Astrocyte (in vitro differentiated cells and primary cell): ENCODE measurements around the gene GSTA1. TPM values are rescaled to one million over a fixed set of nuclear protein-coding genes. Genes with fewer than 3 reads are reported as not detected.
A peak's percentile ranks its signal among the peaks of the same experiment; 100 is the strongest.
"Not testable (repeated sequence)": the region's sequence is repeated elsewhere in the genome, so short reads cannot be mapped to it uniquely, and the experiment has no call there.

Source experiments
- DNase-seq: peaks from one replicate; pipeline ENCODE4 v3.0.0-alpha.2; 2010; ENCODE audit warnings: low read depth
- FAIRE-seq: peaks from 2 replicates; lab custom pipeline; 2011; peaks lifted over from hg19 to GRCh38; lab: Jason Lieb, UNC
- H2AFZ ChIP-seq: 2 replicates; pipeline ENCODE4 v1.6.0; 2012; ENCODE audit warnings: low read depth, low read length, inconsistent platforms
- H3K27ac ChIP-seq: 2 replicates; pipeline ENCODE4 v1.5.1; 2011; ENCODE audit warnings: low read depth, low read length, inconsistent platforms
- H3K27me3 ChIP-seq: 2 replicates; pipeline ENCODE4 v1.6.0; 2011; ENCODE audit warnings: low read length, inconsistent platforms; ENCODE audit not compliant: insufficient read depth
- H3K36me3 ChIP-seq: 2 replicates; pipeline ENCODE4 v1.5.1; 2011; ENCODE audit warnings: low read length, inconsistent platforms; ENCODE audit not compliant: insufficient read depth
- H3K4me1 ChIP-seq: 2 replicates; pipeline ENCODE4 v1.5.1; 2011; ENCODE audit warnings: low read length, inconsistent platforms; ENCODE audit not compliant: insufficient read depth
- H3K4me2 ChIP-seq: 2 replicates; pipeline ENCODE4 v1.6.0; 2012; ENCODE audit warnings: low read length, inconsistent platforms
- H3K4me3 ChIP-seq: 2 replicates; pipeline ENCODE4 v1.5.1; 2011; ENCODE audit warnings: low read depth, mild to moderate bottlenecking, low read length, inconsistent platforms; ENCODE audit not compliant: insufficient read depth
- H3K79me2 ChIP-seq: 2 replicates; pipeline ENCODE4 v1.6.0; 2012; ENCODE audit warnings: mild to moderate bottlenecking, low read length, inconsistent platforms; ENCODE audit not compliant: insufficient read depth
- H3K9ac ChIP-seq: 2 replicates; pipeline ENCODE4 v1.6.0; 2012; ENCODE audit warnings: mild to moderate bottlenecking, low read length, inconsistent platforms
- H3K9me3 ChIP-seq: 2 replicates; pipeline ENCODE4 v1.5.1; 2012; ENCODE audit warnings: low read depth, mild to moderate bottlenecking, low read length, inconsistent platforms; ENCODE audit not compliant: insufficient read depth
- H4K20me1 ChIP-seq: 2 replicates; pipeline ENCODE4 v1.6.0; 2012; ENCODE audit warnings: low read length, inconsistent platforms; ENCODE audit not compliant: insufficient read depth
- H3K27ac Mint-ChIP-seq: one replicate; pipeline ENCODE4 v1.8.0; 2021; ENCODE audit warnings: mild to moderate bottlenecking, mixed read lengths; ENCODE audit not compliant: unreplicated experiment
- H3K27me3 Mint-ChIP-seq: one replicate; pipeline ENCODE4 v1.8.0; 2021; ENCODE audit warnings: low read depth, mixed read lengths; ENCODE audit not compliant: unreplicated experiment
- H3K36me3 Mint-ChIP-seq: one replicate; pipeline ENCODE4 v1.8.0; 2021; ENCODE audit warnings: low read depth, mixed read lengths; ENCODE audit not compliant: unreplicated experiment
- H3K4me1 Mint-ChIP-seq: one replicate; pipeline ENCODE4 v1.8.0; 2021; ENCODE audit warnings: low read depth, mixed read lengths; ENCODE audit not compliant: unreplicated experiment
- H3K4me3 Mint-ChIP-seq: one replicate; pipeline ENCODE4 v1.8.0; 2021; ENCODE audit warnings: mild to moderate bottlenecking, moderate library complexity, mixed read lengths; ENCODE audit not compliant: unreplicated experiment
- H3K9me3 Mint-ChIP-seq: one replicate; pipeline ENCODE4 v1.8.0; 2021; ENCODE audit warnings: mild to moderate bottlenecking, mixed read lengths; ENCODE audit not compliant: unreplicated experiment
- EZH2 ChIP-seq: IDR thresholded peaks from 2 replicates; pipeline ENCODE4 v1.6.1; 2012; ENCODE audit warnings: mild to moderate bottlenecking, low read length, inconsistent platforms; ENCODE audit not compliant: insufficient read depth
- total RNA-seq: library from RNA; stranded (reverse); gene quantifications from 2 replicates; pipeline ENCODE4 v1.2.1, GENCODE V29; 2021
- TF ChIP-seq, protein P1 (sequence below): IDR thresholded peaks from 2 replicates; pipeline ENCODE4 v1.5.1; 2011; ENCODE audit warnings: low read depth, mild to moderate bottlenecking, inconsistent platforms, low read length, moderate library complexity; ENCODE audit not compliant: insufficient read depth

The GSTA1 gene
- total RNA-seq, 1 donor from 2014 or later, result 0.39 TPM

DNA sequence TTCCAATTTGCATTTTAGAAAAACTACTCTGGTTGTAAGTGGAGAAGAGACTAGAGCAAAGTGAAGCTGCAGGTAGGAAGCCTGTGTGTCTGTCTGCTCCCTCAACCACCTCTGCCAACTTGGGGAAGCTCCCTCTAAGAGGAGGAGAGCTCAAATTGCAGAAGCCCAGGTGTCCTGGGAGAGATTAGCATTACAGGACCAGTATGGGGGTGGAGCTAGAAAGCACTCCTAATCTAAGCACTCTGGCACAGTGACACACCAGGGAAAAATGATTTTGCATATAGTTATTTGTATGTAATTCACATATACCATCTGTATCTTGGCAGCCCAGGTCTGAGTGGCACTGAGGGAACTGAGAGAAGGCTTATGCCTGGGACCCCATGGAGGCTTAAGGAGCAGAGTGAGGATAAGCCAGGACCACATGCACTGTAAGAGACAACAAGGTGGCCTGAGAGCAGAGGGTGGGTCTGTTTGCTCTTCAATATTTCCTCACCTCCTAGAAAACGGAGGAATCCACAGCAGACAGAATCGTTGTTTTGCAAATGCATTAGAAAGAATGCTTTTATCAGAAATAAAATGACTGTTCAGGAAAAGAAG, 54.0 kb downstream of the GSTA1 start:
- H3K27ac Mint-ChIP-seq, result no peak overlapping the region
- Histone ChIP-seq H3K36me3 (no peaks in the 10 kb centered on the region), H3K9ac (no peak overlapping the region), H3K4me3 (no peak overlapping the region), H3K9me3 (peaks cover 3% of the 10 kb centered on the region), H3K27me3 (no peaks in the 10 kb centered on the region), H3K4me2 (no peak overlapping the region), H3K79me2 (no peaks in the 10 kb centered on the region), H3K4me1 (peaks cover 9% of the 10 kb centered on the region), H4K20me1 (no peaks in the 10 kb centered on the region), H2AFZ (no peak overlapping the region), H3K27ac (no peak overlapping the region)
- peaks cover 24% of the 10 kb centered on the region for H3K4me1 Mint-ChIP-seq
- FAIRE-seq, result no peak
- no peak for TF ChIP-seq EZH2
- TF ChIP-seq, protein P1, sequence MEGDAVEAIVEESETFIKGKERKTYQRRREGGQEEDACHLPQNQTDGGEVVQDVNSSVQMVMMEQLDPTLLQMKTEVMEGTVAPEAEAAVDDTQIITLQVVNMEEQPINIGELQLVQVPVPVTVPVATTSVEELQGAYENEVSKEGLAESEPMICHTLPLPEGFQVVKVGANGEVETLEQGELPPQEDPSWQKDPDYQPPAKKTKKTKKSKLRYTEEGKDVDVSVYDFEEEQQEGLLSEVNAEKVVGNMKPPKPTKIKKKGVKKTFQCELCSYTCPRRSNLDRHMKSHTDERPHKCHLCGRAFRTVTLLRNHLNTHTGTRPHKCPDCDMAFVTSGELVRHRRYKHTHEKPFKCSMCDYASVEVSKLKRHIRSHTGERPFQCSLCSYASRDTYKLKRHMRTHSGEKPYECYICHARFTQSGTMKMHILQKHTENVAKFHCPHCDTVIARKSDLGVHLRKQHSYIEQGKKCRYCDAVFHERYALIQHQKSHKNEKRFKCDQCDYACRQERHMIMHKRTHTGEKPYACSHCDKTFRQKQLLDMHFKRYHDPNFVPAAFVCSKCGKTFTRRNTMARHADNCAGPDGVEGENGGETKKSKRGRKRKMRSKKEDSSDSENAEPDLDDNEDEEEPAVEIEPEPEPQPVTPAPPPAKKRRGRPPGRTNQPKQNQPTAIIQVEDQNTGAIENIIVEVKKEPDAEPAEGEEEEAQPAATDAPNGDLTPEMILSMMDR, result no peak
- H3K9me3 Mint-ChIP-seq, result peaks cover 16% of the 10 kb centered on the region
- peaks cover 3% of the 10 kb centered on the region for H3K36me3 Mint-ChIP-seq
- no peak for DNase-seq
- H3K27me3 Mint-ChIP-seq, result peaks cover 11% of the 10 kb centered on the region
- no peak overlapping the region for H3K4me3 Mint-ChIP-seq

DNA sequence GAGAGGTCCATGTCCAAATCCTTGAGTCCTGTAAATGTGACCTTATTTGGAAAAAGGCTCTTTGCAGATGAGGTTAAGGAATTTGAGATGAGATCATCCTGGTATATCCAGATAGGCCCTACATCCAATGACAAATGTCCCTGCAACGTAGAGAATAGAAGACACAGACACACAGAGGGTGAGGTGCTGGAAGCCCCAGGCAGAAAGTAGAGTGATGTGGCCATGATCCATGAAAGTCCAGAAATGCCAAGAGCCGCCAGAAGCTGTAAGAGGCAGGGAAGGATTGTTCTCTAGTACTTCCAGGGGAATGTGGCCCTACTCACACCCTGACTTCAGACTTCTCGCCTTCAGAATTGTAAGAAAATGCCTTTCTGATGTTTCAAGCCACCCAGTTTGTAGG, 56.3 kb downstream of the GSTA1 start:
- H3K9ac ChIP-seq, H3K4me3 Mint-ChIP-seq, H3K36me3 Mint-ChIP-seq, H2AFZ ChIP-seq, H3K4me1 ChIP-seq, H3K36me3 ChIP-seq, H3K27ac ChIP-seq, H3K27me3 ChIP-seq, H3K4me3 ChIP-seq, H3K79me2 ChIP-seq, H3K9me3 ChIP-seq, H3K27me3 Mint-ChIP-seq, H4K20me1 ChIP-seq: not testable (repeated sequence)
- peak overlapping the region; percentile 26 for H3K4me2 ChIP-seq
- peaks cover 15% of the 10 kb centered on the region for H3K9me3 Mint-ChIP-seq
- DNase-seq (peak; percentile 67), FAIRE-seq (peak; percentile 97)
- peak overlapping the region; percentile 97 for H3K27ac Mint-ChIP-seq
- peaks cover 24% of the 10 kb centered on the region for H3K4me1 Mint-ChIP-seq

DNA sequence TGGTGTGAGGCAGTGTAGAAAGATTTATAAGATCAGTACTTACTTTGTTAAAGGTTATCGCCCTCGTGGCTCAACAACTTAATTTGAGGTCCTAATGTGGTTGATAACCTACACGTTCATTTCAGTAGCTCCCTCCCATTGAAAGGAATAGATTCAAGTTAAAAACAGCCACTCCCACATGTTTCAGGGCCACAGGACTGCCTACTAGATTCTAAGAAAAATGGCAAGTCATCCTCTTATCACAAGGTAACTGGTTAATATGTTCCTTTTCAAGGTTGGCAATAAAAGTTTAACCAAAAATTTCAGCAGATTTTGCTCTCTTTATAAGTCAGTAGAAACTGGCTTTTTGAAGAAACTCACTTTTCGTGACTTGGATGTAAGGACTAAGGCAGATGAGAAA, 57.4 kb downstream of the GSTA1 start:
- Mint-ChIP-seq H3K9me3 (peaks cover 6% of the 10 kb centered on the region), H3K27me3 (peaks cover 2% of the 10 kb centered on the region), H3K27ac (peak overlapping the region; percentile 58), H3K36me3 (no peaks in the 10 kb centered on the region), H3K4me3 (no peak overlapping the region), H3K4me1 (peaks cover 27% of the 10 kb centered on the region)
- Histone ChIP-seq H3K27ac (no peak overlapping the region), H3K4me2 (no peak overlapping the region), H3K4me1 (peaks cover 9% of the 10 kb centered on the region), H3K9me3 (no peaks in the 10 kb centered on the region), H3K9ac (no peak overlapping the region), H3K4me3 (no peak overlapping the region), H4K20me1 (no peaks in the 10 kb centered on the region), H3K79me2 (no peaks in the 10 kb centered on the region), H2AFZ (no peak overlapping the region), H3K27me3 (peaks cover 2% of the 10 kb centered on the region), H3K36me3 (no peaks in the 10 kb centered on the region)
- FAIRE-seq (peak; percentile 23), DNase-seq (peak; percentile 23)
- TF ChIP-seq, protein P1, result no peak
- TF ChIP-seq EZH2, result no peak
